A549 (cell line): ENCODE measurements around the gene LHX2.

Experiments used
- CBX2 ChIP-seq: fragments of 200-600 bp; sonication (generic); IDR thresholded peaks from 2 replicates; pipeline ENCODE4 v1.6.1; 2016; ENCODE audit warnings: low read depth, mild to moderate bottlenecking, borderline replicate concordance
- CTCF ChIP-seq: fragments of >200 bp; sonication (Bioruptor Twin); formaldehyde crosslinking; IDR thresholded peaks from 3 replicates; pipeline ENCODE4 v1.5.1; 2016
- ELK1 ChIP-seq: fragments of 150-350 bp; IDR thresholded peaks from 2 replicates; pipeline ENCODE4 v1.6.1; 2014; ENCODE audit warnings: low read depth, mild to moderate bottlenecking, low read length
- EP300 ChIP-seq, 2 experiments: fragments of >200 bp; sonication (Bioruptor Twin); formaldehyde crosslinking; IDR thresholded peaks; 2 replicates in 1 of 2; 3 replicates in 1 of 2; pipeline ENCODE4 v1.6.1; 2016 to 2017
- HDAC2 ChIP-seq: fragments of 200-600 bp; sonication (generic); IDR thresholded peaks from 2 replicates; pipeline ENCODE4 v1.6.1; 2016
- MAFK ChIP-seq: fragments of 450-650 bp; IDR thresholded peaks from 2 replicates; pipeline ENCODE4 v1.6.1; 2014; ENCODE audit not compliant: partially characterized antibody
- MAX ChIP-seq: IDR thresholded peaks from 2 replicates; pipeline ENCODE4 v1.6.1; 2012
- PBX3 ChIP-seq: IDR thresholded peaks from 2 replicates; pipeline ENCODE4 v1.6.1; 2012
- POLR2A ChIP-seq: IDR thresholded peaks from 2 replicates; pipeline ENCODE4 v1.6.1; 2012; ENCODE audit warnings: mild to moderate bottlenecking, low read length
- RAD21 ChIP-seq, 2 experiments: fragments of >200 bp in 1 of 2; sonication (Bioruptor Twin) in 1 of 2; formaldehyde crosslinking in 1 of 2; IDR thresholded peaks in 1 of 2; conservative IDR thresholded peaks in 1 of 2; 2 replicates in 1 of 2; 3 replicates in 1 of 2; pipeline ENCODE4 v1.6.1; 2012 to 2018; ENCODE audit warnings: inconsistent platforms in 1 of 2
- RCOR1 ChIP-seq: fragments of 150-350 bp; IDR thresholded peaks from 2 replicates; pipeline ENCODE4 v1.6.1; 2014; ENCODE audit warnings: antibody characterized with exemption, low read length, low read depth
- RFX5 ChIP-seq: fragments of 450-650 bp; IDR thresholded peaks from 2 replicates; pipeline ENCODE4 v1.7.1; 2014; ENCODE audit warnings: antibody characterized with exemption, mild to moderate bottlenecking, moderate library complexity
- SMC3 ChIP-seq: fragments of >200 bp; sonication (Bioruptor Twin); formaldehyde crosslinking; IDR thresholded peaks from 3 replicates; pipeline ENCODE4 v1.6.1; 2018; ENCODE audit warnings: inconsistent platforms
- ZC3H11A ChIP-seq: fragments of 450-650 bp; IDR thresholded peaks from 2 replicates; pipeline ENCODE4 v1.6.1; 2014; ENCODE audit warnings: antibody characterized with exemption, mild to moderate bottlenecking

- TF ChIP-seq CTCF (no peak), HDAC2 (no peak), RFX5 (no peak), CBX2 (no peak), PBX3 (no peak), MAX (no peak), EP300 (IDR thresholded peaks at IDR 0.05) (no peak), MAFK (no peak), RCOR1 (no peak), POLR2A (no peak), RAD21 (conservative IDR thresholded peaks at IDR 0.05 in 1 of 2, IDR thresholded peaks at IDR 0.05 in 1 of 2) (no peak), SMC3 (no peak), ZC3H11A (no peak), ELK1 (no peak)
These were observed 9.2 kb downstream of the LHX2 start for GRCh38 chr9:124020520-124021384.
